GM12865 (cell line): ENCODE measurements around the gene BOD1.
A peak's percentile ranks its signal among the peaks of the same experiment; 100 is the strongest.

Experiments used
- DNase-seq: peaks from one replicate; pipeline ENCODE4 v3.0.0; 2010; ENCODE audit warnings: low read depth
- H3K4me3 ChIP-seq: 2 replicates; pipeline ENCODE4 v1.5.1; 2011; ENCODE audit warnings: mild to moderate bottlenecking, low read depth, low read length, control low read depth
- CTCF ChIP-seq: IDR thresholded peaks from 2 replicates; pipeline ENCODE4 v1.5.1; 2011; ENCODE audit warnings: low read length, control low read depth, low read depth, inconsistent platforms; ENCODE audit not compliant: insufficient read depth; ENCODE audit errors: missing control alignments

BOD1 gene

GRCh38 chr5:173581408-173582215 is 34.8 kb downstream of the BOD1 start:
- DNase-seq, result peak; percentile 67
- peak; percentile 86 for TF ChIP-seq CTCF
- no peak overlapping the region for H3K4me3 ChIP-seq

GRCh38 chr5:173578947-173579615 is 37.4 kb downstream of the BOD1 start:
- DNase-seq, result no peak
- TF ChIP-seq CTCF, result no peak
- no peak overlapping the region for H3K4me3 ChIP-seq

GRCh38 chr5:173577817-173578216 is 38.6 kb downstream of the BOD1 start:
- no peak overlapping the region for H3K4me3 ChIP-seq
- no peak for TF ChIP-seq CTCF
- DNase-seq, result no peak

GRCh38 chr5:173577166-173577565 is 39.3 kb downstream of the BOD1 start:
- no peak overlapping the region for H3K4me3 ChIP-seq
- DNase-seq, result no peak
- no peak for TF ChIP-seq CTCF

GRCh38 chr5:173575985-173576384 is 40.5 kb downstream of the BOD1 start:
- no peak for TF ChIP-seq CTCF
- no peak for DNase-seq
- H3K4me3 ChIP-seq, result no peak overlapping the region

GRCh38 chr5:173574983-173575382 is 41.5 kb downstream of the BOD1 start:
- TF ChIP-seq CTCF, result no peak
- no peak for DNase-seq
- no peak overlapping the region for H3K4me3 ChIP-seq
